GM23248 (cell line): ENCODE results near the gene SHMT2. TPM values are rescaled to one million over a fixed set of nuclear protein-coding genes. Genes with fewer than 3 reads are reported as not detected.
A peak's percentile ranks its signal among the peaks of the same experiment; 100 is the strongest.

ENCODE experiments used
- DNase-seq: peaks from one replicate; pipeline ENCODE4 v3.0.0-alpha.2; 2015
- H2AFZ ChIP-seq: fragments of 200-600 bp; sonication (generic); 2 replicates; pipeline ENCODE4 v1.6.1; 2016; ENCODE audit warnings: antibody characterized with exemption
- H3F3A ChIP-seq: fragments of 200-600 bp; sonication (generic); 2 replicates; pipeline ENCODE4 v1.6.1; 2016; ENCODE audit warnings: mild to moderate bottlenecking, antibody characterized with exemption, mixed run types; ENCODE audit not compliant: insufficient read depth
- H3K27ac ChIP-seq: fragments of 200-600 bp; sonication (generic); 2 replicates; pipeline ENCODE4 v1.5.1; 2016; ENCODE audit warnings: mild to moderate bottlenecking
- H3K27me3 ChIP-seq: fragments of 200-600 bp; sonication (generic); replicated peaks from 2 replicates; pipeline ENCODE4 v1.6.1; 2016; ENCODE audit warnings: mild to moderate bottlenecking; ENCODE audit not compliant: insufficient read depth
- H3K36me3 ChIP-seq: fragments of 200-600 bp; sonication (generic); 2 replicates; pipeline ENCODE4 v1.6.1; 2016; ENCODE audit warnings: low read depth, mild to moderate bottlenecking
- H3K4me1 ChIP-seq: fragments of 200-600 bp; sonication (generic); 2 replicates; pipeline ENCODE4 v1.6.1; 2016; ENCODE audit warnings: mild to moderate bottlenecking; ENCODE audit not compliant: insufficient read depth
- H3K4me2 ChIP-seq: fragments of 200-600 bp; sonication (generic); one replicate; pipeline ENCODE4 v1.6.1; 2016; ENCODE audit warnings: mild to moderate bottlenecking; ENCODE audit not compliant: unreplicated experiment
- H3K4me3 ChIP-seq: fragments of 200-600 bp; sonication (generic); 2 replicates; pipeline ENCODE4 v1.5.1; 2016; ENCODE audit warnings: mild to moderate bottlenecking
- H3K79me2 ChIP-seq: fragments of 200-600 bp; sonication (generic); 2 replicates; pipeline ENCODE4 v1.6.1; 2016; ENCODE audit warnings: mild to moderate bottlenecking; ENCODE audit not compliant: insufficient read depth
- H3K9ac ChIP-seq: fragments of 200-600 bp; sonication (generic); 2 replicates; pipeline ENCODE4 v1.6.1; 2016; ENCODE audit warnings: mild to moderate bottlenecking
- H3K9me2 ChIP-seq: fragments of 200-600 bp; sonication (generic); 2 replicates; pipeline ENCODE4 v1.6.1; 2016; ENCODE audit warnings: mixed run types, mild to moderate bottlenecking, moderate library complexity; ENCODE audit not compliant: insufficient read depth
- H3K9me3 ChIP-seq: fragments of 200-600 bp; sonication (generic); one replicate; pipeline ENCODE4 v1.6.1; 2017; ENCODE audit warnings: low read depth
- H4K20me1 ChIP-seq: fragments of 200-600 bp; sonication (generic); 2 replicates; pipeline ENCODE4 v1.6.0; 2016; ENCODE audit not compliant: insufficient read depth
- EZH2 ChIP-seq: fragments of 200-600 bp; sonication (generic); IDR thresholded peaks from 2 replicates; pipeline ENCODE4 v1.6.1; 2018; ENCODE audit warnings: antibody characterized with exemption, mild to moderate bottlenecking; ENCODE audit not compliant: insufficient read depth, poor library complexity, severe bottlenecking
- EZH2phosphoT487 ChIP-seq: fragments of 200-600 bp; sonication (generic); IDR thresholded peaks from 2 replicates; pipeline ENCODE4 v1.6.1; 2018; ENCODE audit warnings: antibody characterized with exemption, moderate library complexity, mild to moderate bottlenecking, low read depth; ENCODE audit not compliant: insufficient read depth
- WGBS, 2 experiments: methylation state at CpG; one replicate each; pipeline ENCODE4 v1.1.6; 2015 to 2017; ENCODE audit warnings: low lambda C conversion rate in 2 of 2, low coverage in 1 of 2; ENCODE audit errors: missing lambda C conversion rate in 2 of 2; 5-methylcytosine and 5-hydroxymethylcytosine counted together
- in situ Hi-C: fragments of 300-500 bp; cut with MboI; formaldehyde crosslinking; loops from 2 replicates; pipeline ENCODE4 v1.15.0; 2020
- polyA plus RNA-seq: library from polyadenylated mRNA; unstranded; fragments of >200 nt; fragmentation: Nextera tagmentation; extraction: Ambion mirVana; gene quantifications from 2 replicates; pipeline ENCODE4 v1.2.1, GENCODE V29; 2016
- total RNA-seq: library from RNA; depleted of rRNA; stranded (reverse); fragments of >200 nt; shearing (Covaris generic); gene quantifications from 2 replicates; pipeline ENCODE4 v1.2.3, GENCODE V29; 2014; rRNA removed

SHMT2 gene
- 272 and 341 TPM in 2 replicates for total RNA-seq
- 184 and 185 TPM in 2 replicates for polyA plus RNA-seq

- Histone ChIP-seq H3K9ac (peak within 1 kb of the TSS; percentile 99), H3F3A (peaks cover 28% of the 10 kb centered on the region), H3K4me3 (peak within 1 kb of the TSS; percentile 84), H2AFZ (peak within 1 kb of the TSS; percentile 81), H3K79me2 (peaks cover 42% of the 10 kb centered on the region), H3K9me2 (no peaks in the 10 kb centered on the region), H3K9me3 (no peaks in the 10 kb centered on the region), H3K36me3 (peaks cover 29% of the 10 kb centered on the region), H3K4me1 (peaks cover 17% of the 10 kb centered on the region), H3K4me2 (peak within 1 kb of the TSS; percentile 100), H3K27ac (peak within 1 kb of the TSS; percentile 99), H4K20me1 (no peaks in the 10 kb centered on the region), H3K27me3 (no peaks in the 10 kb centered on the region)
- TF ChIP-seq EZH2 (no peak), EZH2phosphoT487 (no peak)
- in situ Hi-C loops: no loop called here
- WGBS, 2 experiments: 0 to 1% methylated on average over 38 to 40 of the region's 42 CpGs
- peak; percentile 97 for DNase-seq
These were observed at the start of gene SHMT2 for GRCh38 chr12:57229634-57230380. Gene SHMT2 (plus strand): TSS chr12:57229711. CDS start chr12:57229779, 68 bp downstream.

- peaks cover 29% of the 10 kb centered on the region for H3F3A ChIP-seq
- no peak for DNase-seq
- in situ Hi-C loops: no loop called here
- H3K79me2 ChIP-seq: peaks cover 83% of the 10 kb centered on the region
- no peaks in the 10 kb centered on the region for H4K20me1 ChIP-seq
- no peak overlapping the region for H3K4me3 ChIP-seq
- no peak overlapping the region for H2AFZ ChIP-seq
- H3K36me3 ChIP-seq: peaks cover 67% of the 10 kb centered on the region
- no peaks in the 10 kb centered on the region for H3K9me2 ChIP-seq
- no peak overlapping the region for H3K27ac ChIP-seq
- H3K9me3 ChIP-seq: no peaks in the 10 kb centered on the region
- H3K4me1 ChIP-seq: peaks cover 6% of the 10 kb centered on the region; the same call in 1 of the 2 replicates
- WGBS, 2 experiments: 91 to 96% methylated on average over 13 to 20 of the region's 20 CpGs
- no peak overlapping the region for H3K4me2 ChIP-seq
- TF ChIP-seq EZH2phosphoT487: no peak
- no peak for TF ChIP-seq EZH2
- no peak overlapping the region for H3K9ac ChIP-seq
- no peaks in the 10 kb centered on the region for H3K27me3 ChIP-seq
These were observed 49.1 kb upstream of the SHMT2 start for GRCh38 chr12:57180321-57180989.

GRCh38 chr12:57181072-57181471, 48.4 kb upstream of the SHMT2 start:
- no peaks in the 10 kb centered on the region for H3K9me2 ChIP-seq
- in situ Hi-C loops: no loop called here
- H3K9me3 ChIP-seq: no peaks in the 10 kb centered on the region
- H3K27ac ChIP-seq: peak overlapping the region; percentile 15; the same call in 1 of the 2 replicates
- H4K20me1 ChIP-seq: no peaks in the 10 kb centered on the region
- WGBS, 2 experiments: 51 to 74% methylated on average over 9 of the region's 9 CpGs
- TF ChIP-seq EZH2phosphoT487 (no peak), EZH2 (no peak)
- no peak overlapping the region for H3K4me2 ChIP-seq
- H3K4me3 ChIP-seq: no peak overlapping the region
- H3K79me2 ChIP-seq: peaks cover 76% of the 10 kb centered on the region
- no peak for DNase-seq
- no peaks in the 10 kb centered on the region for H3K27me3 ChIP-seq
- no peak overlapping the region for H3K9ac ChIP-seq
- H3K4me1 ChIP-seq: peaks cover 6% of the 10 kb centered on the region; the same call in 1 of the 2 replicates
- no peak overlapping the region for H2AFZ ChIP-seq
- H3F3A ChIP-seq: peaks cover 30% of the 10 kb centered on the region
- peaks cover 67% of the 10 kb centered on the region for H3K36me3 ChIP-seq

GRCh38 chr12:57181561-57182155, 47.9 kb upstream of the SHMT2 start:
- Histone ChIP-seq H3K4me1 (peaks cover 1% of the 10 kb centered on the region; the same call in 1 of the 2 replicates), H4K20me1 (no peaks in the 10 kb centered on the region), H3K27me3 (no peaks in the 10 kb centered on the region), H3K36me3 (peaks cover 67% of the 10 kb centered on the region), H3K9ac (no peak overlapping the region), H3K27ac (peak overlapping the region; percentile 21), H3F3A (peaks cover 30% of the 10 kb centered on the region), H2AFZ (no peak overlapping the region), H3K4me3 (no peak overlapping the region), H3K9me2 (no peaks in the 10 kb centered on the region), H3K4me2 (no peak overlapping the region), H3K9me3 (no peaks in the 10 kb centered on the region), H3K79me2 (peaks cover 74% of the 10 kb centered on the region)
- TF ChIP-seq EZH2phosphoT487 (no peak), EZH2 (no peak)
- in situ Hi-C loops: no loop called here
- peak; percentile 34 for DNase-seq
- 63 to 64% methylated on average over 5 of the region's 5 CpGs for WGBS, 2 experiments
